Peyer's patch (tissue), 4 donors: ENCODE data around the gene TNFAIP8L1.

Experiments
- POLR2A ChIP-seq, 2 donors: fragments of 450-650 bp; IDR thresholded peaks; one replicate each; pipeline ENCODE4 v1.5.1; 2017; ENCODE audit warnings: antibody characterized with exemption in 2 of 2, mild to moderate bottlenecking in 2 of 2, moderate library complexity in 2 of 2
- TF ChIP-seq, protein P1 (sequence below), 6 experiments: fragments of 450-650 bp in 4 of 6; fragments of 200-600 bp in 2 of 6; sonication (generic) in 1 of 6; IDR thresholded peaks; one replicate each; pipeline ENCODE4 v1.5.1; 2017 to 2019; ENCODE audit warnings: antibody characterized with exemption in 6 of 6, mild to moderate bottlenecking in 3 of 6, moderate library complexity in 1 of 6

DNA sequence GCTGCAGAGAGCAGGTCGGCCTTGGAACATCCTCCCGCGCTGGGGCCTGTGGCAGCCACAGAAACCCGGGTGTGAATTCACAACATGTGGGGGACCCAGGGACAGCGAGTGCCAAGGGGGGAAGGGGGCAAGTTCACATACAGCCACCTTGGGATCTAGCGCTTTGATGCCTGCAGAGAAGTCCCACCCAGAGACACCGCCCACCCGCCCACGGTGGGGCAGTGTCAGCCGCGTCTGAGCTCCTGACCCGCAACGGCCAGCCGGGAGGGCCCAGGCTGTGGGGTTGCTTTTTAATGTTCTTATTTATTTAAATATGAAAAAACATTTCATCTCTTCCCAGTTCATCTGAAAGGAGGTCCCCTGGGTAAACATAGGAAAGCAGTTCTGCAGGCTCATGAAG is 17.9 kb downstream of the TNFAIP8L1 start:
- TF ChIP-seq POLR2A (IDR thresholded peaks at IDR 0.05), result no peak
- TF ChIP-seq, protein P1, sequence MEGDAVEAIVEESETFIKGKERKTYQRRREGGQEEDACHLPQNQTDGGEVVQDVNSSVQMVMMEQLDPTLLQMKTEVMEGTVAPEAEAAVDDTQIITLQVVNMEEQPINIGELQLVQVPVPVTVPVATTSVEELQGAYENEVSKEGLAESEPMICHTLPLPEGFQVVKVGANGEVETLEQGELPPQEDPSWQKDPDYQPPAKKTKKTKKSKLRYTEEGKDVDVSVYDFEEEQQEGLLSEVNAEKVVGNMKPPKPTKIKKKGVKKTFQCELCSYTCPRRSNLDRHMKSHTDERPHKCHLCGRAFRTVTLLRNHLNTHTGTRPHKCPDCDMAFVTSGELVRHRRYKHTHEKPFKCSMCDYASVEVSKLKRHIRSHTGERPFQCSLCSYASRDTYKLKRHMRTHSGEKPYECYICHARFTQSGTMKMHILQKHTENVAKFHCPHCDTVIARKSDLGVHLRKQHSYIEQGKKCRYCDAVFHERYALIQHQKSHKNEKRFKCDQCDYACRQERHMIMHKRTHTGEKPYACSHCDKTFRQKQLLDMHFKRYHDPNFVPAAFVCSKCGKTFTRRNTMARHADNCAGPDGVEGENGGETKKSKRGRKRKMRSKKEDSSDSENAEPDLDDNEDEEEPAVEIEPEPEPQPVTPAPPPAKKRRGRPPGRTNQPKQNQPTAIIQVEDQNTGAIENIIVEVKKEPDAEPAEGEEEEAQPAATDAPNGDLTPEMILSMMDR (IDR thresholded peaks at IDR 0.05), result no peak
